Measurements from ENCODE around the gene LRIG2. TPM values are rescaled to one million over a fixed set of nuclear protein-coding genes. Genes with fewer than 3 reads are reported as not detected.
A peak's percentile ranks its signal among the peaks of the same experiment; 100 is the strongest.
"Not testable (repeated sequence)": the region's sequence is repeated elsewhere in the genome, so short reads cannot be mapped to it uniquely, and the experiment has no call there.

Gene LRIG2
- total and polyA plus RNA-seq, 2 of the 13 experiments (the other 11 are each of a cell fraction or from before 2014, with no cell fraction given), result 8.1 to 12.2 TPM

GRCh38 chr1:113158743-113159142, 85.7 kb downstream of the LRIG2 start:
- H4K20me1 ChIP-seq (ENCODE audit: insufficient read depth, low read length); H3K27ac ChIP-seq (ENCODE audit: extremely low read length, insufficient read depth, low read length); H3K9ac ChIP-seq (ENCODE audit: insufficient read depth, low read depth, low read length); ATAC-seq; intact Hi-C loops (cut with micrococcal nuclease; ENCODE audit: unreplicated experiment); POLR2A ChIA-PET; H3K4me2 ChIP-seq (ENCODE audit: low read depth, low read length); DNase-seq (ENCODE audit: low spot score); H3K27me3 ChIP-seq (ENCODE audit: control insufficient read depth in 1 of 2, insufficient read depth in 2 of 2, low read length in 2 of 2); in situ Hi-C loops (cut with HindIII; ENCODE audit: extremely low pct_ligation_motif_present, low pct_unique_long_range_greater_than_20kb); FAIRE-seq; H3K36me3 ChIP-seq (replicated peaks in 1 of 2; ENCODE audit: control insufficient read depth in 1 of 2, insufficient read depth in 2 of 2, low read length in 2 of 2); BruUV-seq (replicated peaks); H2AFZ ChIP-seq (ENCODE audit: low read length); CTCF ChIA-PET (ENCODE audit: low intra/inter-chr PET ratio, low total read pairs); H3K4me3 ChIP-seq (replicated peaks in 1 of 3; ENCODE audit: insufficient read depth in 1 of 3, low read depth in 2 of 3, low read length in 3 of 3); H3K79me2 ChIP-seq (ENCODE audit: insufficient read depth, low read length): not testable (repeated sequence)
- peaks cover 18% of the 10 kb centered on the region for H3K4me1 ChIP-seq (ENCODE audit: insufficient read depth, low read length)
- 57% methylated on average over 6 of the region's 6 CpGs for WGBS (ENCODE audit: low lambda C conversion rate)
- H3K9me3 ChIP-seq (ENCODE audit: low read length), result peaks cover 10% of the 10 kb centered on the region; the same call in 1 of the 2 replicates

- H3K27me3 ChIP-seq (ENCODE audit: control insufficient read depth in 1 of 2, insufficient read depth in 2 of 2, low read length in 2 of 2), result no peaks in the 10 kb centered on the region
- H3K4me3 ChIP-seq (replicated peaks in 1 of 3; ENCODE audit: insufficient read depth in 1 of 3, low read depth in 2 of 3, low read length in 3 of 3), result no peak overlapping the region
- 58% methylated on average over 5 of the region's 5 CpGs for WGBS (ENCODE audit: low lambda C conversion rate)
- no peaks in the 10 kb centered on the region for H4K20me1 ChIP-seq (ENCODE audit: insufficient read depth, low read length)
- CTCF ChIA-PET (ENCODE audit: low intra/inter-chr PET ratio, low total read pairs), result no interaction called here
- H2AFZ ChIP-seq (ENCODE audit: low read length), result no peak overlapping the region
- in situ Hi-C loops (cut with HindIII; ENCODE audit: extremely low pct_ligation_motif_present, low pct_unique_long_range_greater_than_20kb) (no loop called here), intact Hi-C loops (cut with micrococcal nuclease; ENCODE audit: unreplicated experiment) (no loop called here)
- no peak overlapping the region for H3K9ac ChIP-seq (ENCODE audit: insufficient read depth, low read depth, low read length)
- BruUV-seq (replicated peaks), result no TSS peak
- H3K9me3 ChIP-seq (ENCODE audit: low read length), result no peaks in the 10 kb centered on the region
- H3K27ac ChIP-seq (ENCODE audit: extremely low read length, insufficient read depth, low read length), result no peak overlapping the region
- no peak overlapping the region for H3K4me2 ChIP-seq (ENCODE audit: low read depth, low read length)
- H3K79me2 ChIP-seq (ENCODE audit: insufficient read depth, low read length), result no peaks in the 10 kb centered on the region
- DNase-seq (ENCODE audit: low spot score) (no peak), ATAC-seq (no peak), FAIRE-seq (no peak)
- no peaks in the 10 kb centered on the region for H3K36me3 ChIP-seq (replicated peaks in 1 of 2; ENCODE audit: control insufficient read depth in 1 of 2, insufficient read depth in 2 of 2, low read length in 2 of 2)
- POLR2A ChIA-PET, result no interaction called here
- H3K4me1 ChIP-seq (ENCODE audit: insufficient read depth, low read length), result no peaks in the 10 kb centered on the region
- TF ChIP-seq ZNF883 (CRISPR knock-in tag; IDR thresholded peaks at IDR 0.05; ENCODE audit: not compliant biosample characterization) (no peak), ZNF180 (CRISPR knock-in tag; IDR thresholded peaks at IDR 0.05; ENCODE audit: borderline replicate concordance, low read depth) (no peak), NR2C2 (CRISPR knock-in tag; IDR thresholded peaks at IDR 0.05; ENCODE audit: borderline replicate concordance) (no peak), ZNF570 (CRISPR knock-in tag; IDR thresholded peaks at IDR 0.05; ENCODE audit: borderline replicate concordance) (no peak), FOSL1 (CRISPR knock-in tag; IDR thresholded peaks at IDR 0.05; ENCODE audit: borderline replicate concordance) (no peak), GATAD1 (CRISPR knock-in tag; IDR thresholded peaks at IDR 0.05) (no peak), HOXA7 (CRISPR knock-in tag; IDR thresholded peaks at IDR 0.05) (no peak), JUN (CRISPR knock-in tag; IDR thresholded peaks at IDR 0.05) (no peak), ZSCAN31 (CRISPR knock-in tag; IDR thresholded peaks at IDR 0.05; ENCODE audit: low read depth) (no peak), NFYC (CRISPR knock-in tag; IDR thresholded peaks at IDR 0.05) (no peak), GPN1 (CRISPR knock-in tag; IDR thresholded peaks at IDR 0.05; ENCODE audit: borderline replicate concordance) (no peak), MAFF (IDR thresholded peaks at IDR 0.05; ENCODE audit: low read depth, low read length) (peak; percentile 50; the same call in 1 of the 2 replicates), MAFK (conservative IDR thresholded peaks at IDR 0.05 in 1 of 2, IDR thresholded peaks at IDR 0.05 in 1 of 2; ENCODE audit: low read length in 2 of 2) (peak; percentile 44 to 77), ZNF331 (CRISPR knock-in tag; IDR thresholded peaks at IDR 0.05) (no peak), PATZ1 (CRISPR knock-in tag; IDR thresholded peaks at IDR 0.05) (no peak)
- TF ChIP-seq, protein P1, sequence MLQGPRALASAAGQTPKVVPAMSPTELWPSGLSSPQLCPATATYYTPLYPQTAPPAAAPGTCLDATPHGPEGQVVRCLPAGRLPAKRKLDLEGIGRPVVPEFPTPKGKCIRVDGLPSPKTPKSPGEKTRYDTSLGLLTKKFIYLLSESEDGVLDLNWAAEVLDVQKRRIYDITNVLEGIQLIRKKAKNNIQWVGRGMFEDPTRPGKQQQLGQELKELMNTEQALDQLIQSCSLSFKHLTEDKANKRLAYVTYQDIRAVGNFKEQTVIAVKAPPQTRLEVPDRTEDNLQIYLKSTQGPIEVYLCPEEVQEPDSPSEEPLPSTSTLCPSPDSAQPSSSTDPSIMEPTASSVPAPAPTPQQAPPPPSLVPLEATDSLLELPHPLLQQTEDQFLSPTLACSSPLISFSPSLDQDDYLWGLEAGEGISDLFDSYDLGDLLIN (CRISPR knock-in tag; IDR thresholded peaks at IDR 0.05; ENCODE audit: borderline replicate concordance), result no peak
Measured at GRCh38 chr1:113166473-113166872, 93.5 kb downstream of the LRIG2 start.

Measured in HepG2 (cell line).